Measurements from ENCODE around the gene ADAT3. TPM values are rescaled to one million over a fixed set of nuclear protein-coding genes. Genes with fewer than 3 reads are reported as not detected.

Gene ADAT3
- total and polyA plus RNA-seq, 4 donors: 4.0 to 11.9 (median 6.8) TPM

DNA sequence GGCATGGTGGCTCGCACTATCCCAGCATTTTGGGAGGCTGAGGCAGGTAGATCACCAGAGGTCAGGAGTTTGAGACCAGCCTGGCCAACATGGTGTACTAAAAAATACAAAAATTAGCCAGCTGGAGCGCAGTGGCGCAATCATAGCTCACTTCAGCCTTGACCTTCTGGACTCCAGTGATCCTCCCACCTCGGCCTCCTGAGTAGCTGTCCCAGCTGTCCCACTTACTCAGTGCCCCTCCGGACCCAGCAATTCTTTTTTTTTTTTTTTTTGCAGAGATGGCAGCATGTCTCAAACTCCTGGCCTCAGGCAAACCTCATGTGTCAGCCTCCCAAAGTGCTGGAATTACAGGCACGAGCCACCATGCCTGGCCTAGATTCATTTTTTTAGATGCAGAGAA, 2.3 kb upstream of the ADAT3 start:
- Histone ChIP-seq H3K9me3 (ENCODE audit: control insufficient read depth in 4 of 4, insufficient read depth in 3 of 4, low read length in 3 of 4) (no peaks in the 10 kb centered on the region), H3K9ac (ENCODE audit: insufficient read depth in 1 of 2, low read length in 2 of 2) (no peak overlapping the region), H3K4me1 (ENCODE audit: control insufficient read depth in 5 of 5, insufficient read depth in 5 of 5, low read length in 5 of 5) (peaks cover 0 to 12% (median 2%) of the 10 kb centered on the region in 5 donors), H3K4me3 (no peak overlapping the region), H3K36me3 (ENCODE audit: control insufficient read depth in 4 of 4, insufficient read depth in 4 of 4, low read length in 4 of 4) (peaks cover 0 to under 1% (median 0%) of the 10 kb centered on the region in 4 donors), H3K27me3 (ENCODE audit: control insufficient read depth in 3 of 3, insufficient read depth in 3 of 3, low read length in 2 of 3) (no peaks in the 10 kb centered on the region), H3K27ac (ENCODE audit: low read depth in 1 of 2, low read length in 1 of 2) (peak overlapping the region in 1 of 2 donors; percentile 60)
- DNase-seq (no peak), ATAC-seq (ENCODE audit: insufficient read depth, low FRiP score) (no peak)
- TF ChIP-seq CTCF (IDR thresholded peaks at IDR 0.05; ENCODE audit: control extremely low read depth, extremely low read depth): no peak
- WGBS, 2 donors: 74 to 83% methylated on average over 6 of the region's 6 CpGs

DNA sequence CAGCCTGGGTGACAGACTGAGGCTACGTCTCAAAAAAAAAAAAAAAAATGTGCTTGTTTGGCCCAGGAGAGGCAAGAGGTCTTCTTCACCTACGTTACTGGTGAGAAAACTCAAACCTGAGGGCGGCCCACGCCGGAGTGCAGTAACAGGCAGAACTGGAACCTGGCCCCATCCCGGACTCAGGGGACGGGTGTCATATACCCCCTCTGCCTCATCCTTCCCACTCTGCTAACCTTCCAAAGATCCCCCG, 414 bp upstream of the ADAT3 start:
- H3K4me3 ChIP-seq: no peak overlapping the region
- H3K9me3 ChIP-seq (ENCODE audit: control insufficient read depth in 4 of 4, insufficient read depth in 3 of 4, low read length in 3 of 4): no peaks in the 10 kb centered on the region
- peaks cover 0 to 18% (median 2%) of the 10 kb centered on the region in 5 donors for H3K4me1 ChIP-seq (ENCODE audit: control insufficient read depth in 5 of 5, insufficient read depth in 5 of 5, low read length in 5 of 5)
- peaks cover 0 to 7% (median 0%) of the 10 kb centered on the region in 4 donors for H3K36me3 ChIP-seq (ENCODE audit: control insufficient read depth in 4 of 4, insufficient read depth in 4 of 4, low read length in 4 of 4)
- DNase-seq (no peak), ATAC-seq (ENCODE audit: insufficient read depth, low FRiP score) (no peak)
- no peak for TF ChIP-seq CTCF (IDR thresholded peaks at IDR 0.05; ENCODE audit: control extremely low read depth, extremely low read depth)
- 36 to 38% methylated on average over 8 of the region's 8 CpGs for WGBS, 2 donors
- H3K27me3 ChIP-seq (ENCODE audit: control insufficient read depth in 3 of 3, insufficient read depth in 3 of 3, low read length in 2 of 3): no peaks in the 10 kb centered on the region
- H3K27ac ChIP-seq (ENCODE audit: low read depth in 1 of 2, low read length in 1 of 2): peak overlapping the region in 1 of 2 donors; percentile 89
- H3K9ac ChIP-seq (ENCODE audit: insufficient read depth in 1 of 2, low read length in 2 of 2): peak overlapping the region in 1 of 2 donors; percentile 84

GRCh38 chr19:1905863-1906375, 720 bp downstream of the ADAT3 start:
- H3K9me3 ChIP-seq (ENCODE audit: control insufficient read depth in 4 of 4, insufficient read depth in 3 of 4, low read length in 3 of 4): no peaks in the 10 kb centered on the region
- WGBS, 2 donors: 76 to 82% methylated on average over 15 of the region's 15 CpGs
- peaks cover 0 to 7% (median 0%) of the 10 kb centered on the region in 4 donors for H3K36me3 ChIP-seq (ENCODE audit: control insufficient read depth in 4 of 4, insufficient read depth in 4 of 4, low read length in 4 of 4)
- H3K4me1 ChIP-seq (ENCODE audit: control insufficient read depth in 5 of 5, insufficient read depth in 5 of 5, low read length in 5 of 5): peaks cover 0 to 18% (median 2%) of the 10 kb centered on the region in 5 donors
- peak overlapping the region in 1 of 2 donors; percentile 92 for H3K27ac ChIP-seq (ENCODE audit: low read depth in 1 of 2, low read length in 1 of 2)
- ATAC-seq (ENCODE audit: insufficient read depth, low FRiP score): no peak
- H3K4me3 ChIP-seq: peak overlapping the region; percentile 80
- DNase-seq: no peak
- H3K9ac ChIP-seq (ENCODE audit: insufficient read depth in 1 of 2, low read length in 2 of 2): peak overlapping the region in 1 of 2 donors; percentile 4
- no peak for TF ChIP-seq CTCF (IDR thresholded peaks at IDR 0.05; ENCODE audit: control extremely low read depth, extremely low read depth)
- H3K27me3 ChIP-seq (ENCODE audit: control insufficient read depth in 3 of 3, insufficient read depth in 3 of 3, low read length in 2 of 3): no peaks in the 10 kb centered on the region

- Histone ChIP-seq H3K27me3 (ENCODE audit: control insufficient read depth in 3 of 3, insufficient read depth in 3 of 3, low read length in 2 of 3) (no peaks in the 10 kb centered on the region), H3K4me3 (no peak overlapping the region), H3K4me1 (ENCODE audit: control insufficient read depth in 5 of 5, insufficient read depth in 5 of 5, low read length in 5 of 5) (peaks cover 0 to 18% (median 2%) of the 10 kb centered on the region in 5 donors), H3K27ac (ENCODE audit: low read depth in 1 of 2, low read length in 1 of 2) (peak overlapping the region in 1 of 2 donors; percentile 66), H3K9me3 (ENCODE audit: control insufficient read depth in 4 of 4, insufficient read depth in 3 of 4, low read length in 3 of 4) (no peaks in the 10 kb centered on the region), H3K9ac (ENCODE audit: insufficient read depth in 1 of 2, low read length in 2 of 2) (no peak overlapping the region), H3K36me3 (ENCODE audit: control insufficient read depth in 4 of 4, insufficient read depth in 4 of 4, low read length in 4 of 4) (peaks cover 0 to 9% (median 0%) of the 10 kb centered on the region in 4 donors)
- TF ChIP-seq CTCF (IDR thresholded peaks at IDR 0.05; ENCODE audit: control extremely low read depth, extremely low read depth): no peak
- ATAC-seq (ENCODE audit: insufficient read depth, low FRiP score) (no peak), DNase-seq (no peak)
- 97% methylated on average over 10 of the region's 10 CpGs for WGBS, 2 donors
Observed at GRCh38 chr19:1906985-1907562, 1.9 kb downstream of the ADAT3 start.
